Uterus (tissue), 2 donors: Measurements from ENCODE around the gene ATL3.

ENCODE experiments used
- POLR2A ChIP-seq, 2 donors: fragments of 450-650 bp; IDR thresholded peaks; one replicate each; pipeline ENCODE4 v1.6.1; 2016; ENCODE audit warnings: antibody characterized with exemption in 2 of 2, mild to moderate bottlenecking in 1 of 2, moderate library complexity in 1 of 2
- TF ChIP-seq, protein P1 (sequence below), 4 experiments: fragments of 200-600 bp in 2 of 4; fragments of 450-650 bp in 2 of 4; sonication (generic) in 2 of 4; IDR thresholded peaks; one replicate each; pipeline ENCODE4 v1.5.1; 2016 to 2019; ENCODE audit warnings: antibody characterized with exemption in 4 of 4, mild to moderate bottlenecking in 2 of 4, moderate library complexity in 1 of 4

GRCh38 chr11:63613517-63614135 is 57.5 kb downstream of the ATL3 start:
- TF ChIP-seq, protein P1, sequence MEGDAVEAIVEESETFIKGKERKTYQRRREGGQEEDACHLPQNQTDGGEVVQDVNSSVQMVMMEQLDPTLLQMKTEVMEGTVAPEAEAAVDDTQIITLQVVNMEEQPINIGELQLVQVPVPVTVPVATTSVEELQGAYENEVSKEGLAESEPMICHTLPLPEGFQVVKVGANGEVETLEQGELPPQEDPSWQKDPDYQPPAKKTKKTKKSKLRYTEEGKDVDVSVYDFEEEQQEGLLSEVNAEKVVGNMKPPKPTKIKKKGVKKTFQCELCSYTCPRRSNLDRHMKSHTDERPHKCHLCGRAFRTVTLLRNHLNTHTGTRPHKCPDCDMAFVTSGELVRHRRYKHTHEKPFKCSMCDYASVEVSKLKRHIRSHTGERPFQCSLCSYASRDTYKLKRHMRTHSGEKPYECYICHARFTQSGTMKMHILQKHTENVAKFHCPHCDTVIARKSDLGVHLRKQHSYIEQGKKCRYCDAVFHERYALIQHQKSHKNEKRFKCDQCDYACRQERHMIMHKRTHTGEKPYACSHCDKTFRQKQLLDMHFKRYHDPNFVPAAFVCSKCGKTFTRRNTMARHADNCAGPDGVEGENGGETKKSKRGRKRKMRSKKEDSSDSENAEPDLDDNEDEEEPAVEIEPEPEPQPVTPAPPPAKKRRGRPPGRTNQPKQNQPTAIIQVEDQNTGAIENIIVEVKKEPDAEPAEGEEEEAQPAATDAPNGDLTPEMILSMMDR (IDR thresholded peaks at IDR 0.05) = no peak
- TF ChIP-seq POLR2A (IDR thresholded peaks at IDR 0.05) = no peak
